B cell (primary cell): ENCODE measurements around the gene C13orf42. TPM values are rescaled to one million over a fixed set of nuclear protein-coding genes. Genes with fewer than 3 reads are reported as not detected.

Source experiments
- ATAC-seq: fragments of 200-7000 bp; cut with Tn5 transposase; one replicate; pipeline ENCODE4 v1.10.0; 2021; ENCODE audit warnings: low read depth, mild to moderate bottlenecking, moderate number of reproducible peaks, moderate library complexity
- CTCF ChIA-PET: fragments of 350-600 bp; sonication (Branson Sonifier 250); formaldehyde crosslinking; loops from one replicate; lab custom pipeline; 2021; ENCODE audit warnings: antibody characterized with exemption, inconsistent platforms; lab: Charles Lee
- POLR2A ChIA-PET: fragments of 350-600 bp; sonication (Branson Sonifier 250); formaldehyde crosslinking; loops from one replicate; lab custom pipeline; 2021; ENCODE audit warnings: antibody characterized with exemption; lab: Charles Lee
- DNase-seq: peaks from one replicate; pipeline ENCODE4 v3.0.0; 2013
- H2AFZ ChIP-seq: 2 replicates; pipeline ENCODE4 v1.6.1; 2012; ENCODE audit warnings: mild to moderate bottlenecking, low read depth, low read length; ENCODE audit not compliant: insufficient read depth, poor library complexity, severe bottlenecking
- H3K27ac ChIP-seq, 2 donors: 1 replicate in 1 of 2; 2 replicates in 1 of 2; pipeline ENCODE4 v1.5.1; 2012 to 2013; ENCODE audit warnings: low read length in 2 of 2, mild to moderate bottlenecking in 2 of 2, moderate library complexity in 1 of 2
- H3K27me3 ChIP-seq, 4 experiments: fragments of 200-600 bp in 1 of 4; sonication (generic) in 1 of 4; replicated peaks in 1 of 4; 1 replicate in 2 of 4; 2 replicates in 2 of 4; pipeline versions ENCODE4 v1.6.1 to v1.7.0; 2013 to 2016; ENCODE audit warnings: low read length in 3 of 4, mild to moderate bottlenecking in 2 of 4, mixed read lengths in 1 of 4, moderate library complexity in 1 of 4; ENCODE audit not compliant: insufficient read depth in 4 of 4, control insufficient read depth in 3 of 4; ENCODE audit errors: control extremely low read depth in 1 of 4
- H3K36me3 ChIP-seq, 2 experiments: replicated peaks in 1 of 2; 1 replicate in 1 of 2; 2 replicates in 1 of 2; pipeline versions ENCODE4 v1.6.1 to v1.7.1; 2013; ENCODE audit warnings: low read length in 1 of 2; ENCODE audit not compliant: insufficient read depth in 2 of 2, control insufficient read depth in 1 of 2; ENCODE audit errors: control extremely low read depth in 1 of 2, extremely low read depth in 1 of 2
- H3K4me1 ChIP-seq, 2 donors: fragments of 200-600 bp in 1 of 2; sonication (generic) in 1 of 2; 1 replicate in 1 of 2; 2 replicates in 1 of 2; pipeline versions ENCODE4 v1.5.1 to v1.6.1; 2013 to 2017; ENCODE audit warnings: low read length in 2 of 2; ENCODE audit not compliant: control insufficient read depth in 2 of 2, insufficient read depth in 2 of 2
- H3K4me2 ChIP-seq: replicated peaks from 2 replicates; pipeline ENCODE3; 2012; ENCODE audit warnings: mild to moderate bottlenecking, low read depth, low read length; ENCODE audit not compliant: poor library complexity, severe bottlenecking
- H3K4me3 ChIP-seq, 5 experiments: fragments of 200-600 bp in 1 of 5; sonication (generic) in 1 of 5; 1 replicate in 3 of 5; 2 replicates in 2 of 5; pipeline versions ENCODE4 v1.5.1 to v1.7.0; 2011 to 2016; ENCODE audit warnings: low read length in 4 of 5, mild to moderate bottlenecking in 4 of 5, low read depth in 2 of 5, control low read depth in 1 of 5, moderate library complexity in 1 of 5; ENCODE audit not compliant: insufficient read depth in 1 of 5; ENCODE audit errors: control extremely low read depth in 1 of 5, extremely low read depth in 1 of 5
- H3K79me2 ChIP-seq: fragments of 200-600 bp; sonication (generic); one replicate; pipeline ENCODE4 v1.6.0; 2016; ENCODE audit warnings: low read length; ENCODE audit not compliant: control insufficient read depth, insufficient read depth
- H3K9ac ChIP-seq: fragments of 200-600 bp; sonication (generic); 2 replicates; pipeline ENCODE4 v1.6.1; 2017; ENCODE audit warnings: mild to moderate bottlenecking, low read length, moderate library complexity
- H3K9me3 ChIP-seq, 3 donors: one replicate each; pipeline versions ENCODE4 v1.6.1 to v1.7.1; 2013; ENCODE audit warnings: low read length in 2 of 3; ENCODE audit not compliant: control insufficient read depth in 2 of 3, insufficient read depth in 1 of 3; ENCODE audit errors: control extremely low read depth in 1 of 3
- H4K20me1 ChIP-seq: 2 replicates; pipeline ENCODE4 v1.6.0; 2012; ENCODE audit warnings: mild to moderate bottlenecking, low read length; ENCODE audit not compliant: insufficient read depth, control insufficient read depth, poor library complexity, severe bottlenecking
- H3K27ac Mint-ChIP-seq: one replicate; pipeline ENCODE4 v1.8.0; 2021; ENCODE audit warnings: mixed read lengths
- H3K27me3 Mint-ChIP-seq: one replicate; pipeline ENCODE4 v1.8.0; 2021; ENCODE audit warnings: mixed read lengths
- H3K4me1 Mint-ChIP-seq: one replicate; pipeline ENCODE4 v1.8.0; 2021; ENCODE audit warnings: mixed read lengths
- H3K4me3 Mint-ChIP-seq: one replicate; pipeline ENCODE4 v1.8.0; 2021; ENCODE audit warnings: mixed read lengths
- H3K9me3 Mint-ChIP-seq: one replicate; pipeline ENCODE4 v1.8.0; 2022; ENCODE audit warnings: mixed read lengths; ENCODE audit not compliant: insufficient read depth
- EZH2 ChIP-seq: IDR thresholded peaks from 2 replicates; pipeline ENCODE4 v1.6.1; 2012; ENCODE audit warnings: borderline replicate concordance, low read depth, mild to moderate bottlenecking, moderate library complexity, low read length; ENCODE audit not compliant: insufficient read depth, poor library complexity, severe bottlenecking
- WGBS: methylation state at CpG from one replicate; pipeline ENCODE4 v1.1.5; 2013; ENCODE audit warnings: missing lambda C conversion rate; ENCODE audit not compliant: insufficient coverage; 5-methylcytosine and 5-hydroxymethylcytosine counted together
- intact Hi-C: fragments of 100-400 bp; cut with micrococcal nuclease; formaldehyde crosslinking; loops from one replicate; pipeline ENCODE4 v1.10.0; 2022
- polyA plus RNA-seq: library from polyadenylated mRNA; depleted of rRNA; stranded (reverse); fragments of >200 nt; gene quantifications from 2 replicates; pipeline ENCODE4 v1.2.3, GENCODE V29; 2012
- total RNA-seq, 2 donors: library from RNA; stranded (reverse); fragments of 120-200 nt in 1 of 2; gene quantifications; 1 replicate in 1 of 2; 2 replicates in 1 of 2; pipeline versions ENCODE4 v1.2.3 to v1.2.4, GENCODE V29; 2013 to 2022
- TF ChIP-seq, protein P1 (sequence below): fragments of 200-600 bp; IDR thresholded peaks from one replicate; pipeline ENCODE4 v1.8.0; 2022; ENCODE audit warnings: antibody characterized with exemption, mild to moderate bottlenecking

The C13orf42 gene
- total and polyA plus RNA-seq, 2 donors (not counting 1 experiment from before 2014, with no cell fraction given), result not detected

DNA sequence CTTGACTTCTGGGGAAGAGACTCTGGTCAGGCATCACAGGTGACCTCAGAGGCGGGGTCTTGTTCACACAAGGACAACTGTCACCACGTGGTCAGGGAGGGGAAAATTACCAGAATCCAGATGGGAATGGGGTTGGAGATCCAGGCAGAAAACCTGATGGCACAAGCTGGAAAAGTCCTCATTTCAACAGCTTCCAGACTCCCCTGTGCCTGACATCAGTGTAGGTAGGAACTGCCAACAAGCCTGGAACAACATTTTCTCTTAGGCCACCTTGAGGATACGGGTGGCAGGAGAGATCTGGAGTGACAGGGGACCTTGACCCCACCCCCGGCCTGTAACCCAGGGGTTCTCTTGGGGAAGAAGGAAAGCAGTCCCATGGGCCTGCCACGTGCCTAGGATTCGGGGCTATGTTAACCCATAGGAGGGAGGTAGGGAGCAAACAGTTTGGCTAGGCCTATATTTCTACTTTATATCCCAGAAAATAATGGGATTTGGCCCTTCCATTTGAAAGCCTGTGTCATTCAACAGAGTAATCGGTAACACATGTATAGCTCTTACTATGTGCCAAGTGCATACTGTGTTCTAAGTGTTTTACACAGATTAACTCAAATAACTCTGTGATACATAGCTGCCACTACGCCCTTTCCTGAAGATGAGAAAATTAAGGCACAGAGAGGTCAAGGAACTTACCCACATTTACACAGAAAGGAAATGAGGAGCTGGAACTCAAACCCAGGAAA, 44.9 kb upstream of the C13orf42 start:
- H3K9me3 ChIP-seq, result no peaks in the 10 kb centered on the region
- no peak overlapping the region for H3K27ac ChIP-seq
- TF ChIP-seq EZH2, result no peak
- TF ChIP-seq, protein P1, sequence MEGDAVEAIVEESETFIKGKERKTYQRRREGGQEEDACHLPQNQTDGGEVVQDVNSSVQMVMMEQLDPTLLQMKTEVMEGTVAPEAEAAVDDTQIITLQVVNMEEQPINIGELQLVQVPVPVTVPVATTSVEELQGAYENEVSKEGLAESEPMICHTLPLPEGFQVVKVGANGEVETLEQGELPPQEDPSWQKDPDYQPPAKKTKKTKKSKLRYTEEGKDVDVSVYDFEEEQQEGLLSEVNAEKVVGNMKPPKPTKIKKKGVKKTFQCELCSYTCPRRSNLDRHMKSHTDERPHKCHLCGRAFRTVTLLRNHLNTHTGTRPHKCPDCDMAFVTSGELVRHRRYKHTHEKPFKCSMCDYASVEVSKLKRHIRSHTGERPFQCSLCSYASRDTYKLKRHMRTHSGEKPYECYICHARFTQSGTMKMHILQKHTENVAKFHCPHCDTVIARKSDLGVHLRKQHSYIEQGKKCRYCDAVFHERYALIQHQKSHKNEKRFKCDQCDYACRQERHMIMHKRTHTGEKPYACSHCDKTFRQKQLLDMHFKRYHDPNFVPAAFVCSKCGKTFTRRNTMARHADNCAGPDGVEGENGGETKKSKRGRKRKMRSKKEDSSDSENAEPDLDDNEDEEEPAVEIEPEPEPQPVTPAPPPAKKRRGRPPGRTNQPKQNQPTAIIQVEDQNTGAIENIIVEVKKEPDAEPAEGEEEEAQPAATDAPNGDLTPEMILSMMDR, result no peak
- no peaks in the 10 kb centered on the region for H3K9me3 Mint-ChIP-seq
- H3K27ac Mint-ChIP-seq, result no peak overlapping the region
- no peak for DNase-seq
- H3K4me3 Mint-ChIP-seq, result no peak overlapping the region
- H3K4me1 Mint-ChIP-seq, result no peaks in the 10 kb centered on the region
- no peak overlapping the region for H3K4me3 ChIP-seq
- H3K36me3 ChIP-seq, result no peaks in the 10 kb centered on the region
- H3K27me3 ChIP-seq, result no peaks in the 10 kb centered on the region
- no peaks in the 10 kb centered on the region for H3K4me1 ChIP-seq
- intact Hi-C loops, result no loop called here
- H4K20me1 ChIP-seq, result no peaks in the 10 kb centered on the region
- no peak overlapping the region for H2AFZ ChIP-seq
- ChIA-PET CTCF (interaction anchor here (1.2 to 2.2 kb wide), 2 partner anchors 31 to 130 kb away, joined by 5 read pairs; no protein-coding TSS in a partner anchor), POLR2A (no interaction called here)
- no peaks in the 10 kb centered on the region for H3K79me2 ChIP-seq
- no peak overlapping the region for H3K4me2 ChIP-seq
- 80% methylated on average over 5 of the region's 8 CpGs for WGBS
- peaks cover 18% of the 10 kb centered on the region for H3K27me3 Mint-ChIP-seq
- no peak for ATAC-seq
- no peak overlapping the region for H3K9ac ChIP-seq

DNA sequence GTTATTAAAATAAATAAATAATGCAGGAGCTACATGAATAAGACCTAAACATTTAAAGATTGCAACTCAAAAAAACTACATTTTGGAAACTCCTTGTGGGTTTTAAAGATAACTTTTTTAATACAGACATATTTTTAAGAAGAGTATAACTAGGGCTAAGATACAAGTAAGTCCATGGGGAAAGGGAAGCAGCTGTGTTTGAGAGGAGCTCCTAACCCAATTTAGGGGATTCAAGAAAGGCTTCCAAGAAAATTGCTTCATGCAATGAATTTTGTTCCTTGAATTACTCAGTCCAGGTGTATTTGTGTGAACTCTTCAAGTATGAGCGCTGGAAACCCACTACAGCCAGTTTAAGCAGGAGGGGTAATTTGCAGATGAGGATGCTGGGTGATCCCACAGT, 44.1 kb upstream of the C13orf42 start:
- Mint-ChIP-seq H3K27me3 (peaks cover 18% of the 10 kb centered on the region), H3K27ac (no peak overlapping the region), H3K4me3 (no peak overlapping the region), H3K4me1 (no peaks in the 10 kb centered on the region), H3K9me3 (no peaks in the 10 kb centered on the region)
- no peak for TF ChIP-seq EZH2
- TF ChIP-seq, protein P1, result no peak
- no peak for ATAC-seq
- ChIA-PET CTCF (interaction anchor here (2.2 kb wide), 1 partner anchor 30 kb away, joined by 5 read pairs; no protein-coding TSS in a partner anchor), POLR2A (no interaction called here)
- Histone ChIP-seq H3K27ac (no peak overlapping the region), H3K79me2 (no peaks in the 10 kb centered on the region), H2AFZ (no peak overlapping the region), H3K4me1 (no peaks in the 10 kb centered on the region), H4K20me1 (no peaks in the 10 kb centered on the region), H3K4me3 (no peak overlapping the region), H3K4me2 (no peak overlapping the region), H3K36me3 (no peaks in the 10 kb centered on the region), H3K27me3 (no peaks in the 10 kb centered on the region), H3K9me3 (no peaks in the 10 kb centered on the region), H3K9ac (no peak overlapping the region)
- WGBS, result no CpG with 5 or more reads among the region's 1 CpG
- intact Hi-C loops, result no loop called here
- DNase-seq, result no peak
